ENCODE data around the gene NARF. TPM values are rescaled to one million over a fixed set of nuclear protein-coding genes. Genes with fewer than 3 reads are reported as not detected.
"Not testable (repeated sequence)": the region's sequence is repeated elsewhere in the genome, so short reads cannot be mapped to it uniquely, and the experiment has no call there.

NARF gene
- total and polyA plus RNA-seq, 2 donors (not counting 1 experiment from before 2014, with no cell fraction given) = 92.4 to 103 TPM

DNA sequence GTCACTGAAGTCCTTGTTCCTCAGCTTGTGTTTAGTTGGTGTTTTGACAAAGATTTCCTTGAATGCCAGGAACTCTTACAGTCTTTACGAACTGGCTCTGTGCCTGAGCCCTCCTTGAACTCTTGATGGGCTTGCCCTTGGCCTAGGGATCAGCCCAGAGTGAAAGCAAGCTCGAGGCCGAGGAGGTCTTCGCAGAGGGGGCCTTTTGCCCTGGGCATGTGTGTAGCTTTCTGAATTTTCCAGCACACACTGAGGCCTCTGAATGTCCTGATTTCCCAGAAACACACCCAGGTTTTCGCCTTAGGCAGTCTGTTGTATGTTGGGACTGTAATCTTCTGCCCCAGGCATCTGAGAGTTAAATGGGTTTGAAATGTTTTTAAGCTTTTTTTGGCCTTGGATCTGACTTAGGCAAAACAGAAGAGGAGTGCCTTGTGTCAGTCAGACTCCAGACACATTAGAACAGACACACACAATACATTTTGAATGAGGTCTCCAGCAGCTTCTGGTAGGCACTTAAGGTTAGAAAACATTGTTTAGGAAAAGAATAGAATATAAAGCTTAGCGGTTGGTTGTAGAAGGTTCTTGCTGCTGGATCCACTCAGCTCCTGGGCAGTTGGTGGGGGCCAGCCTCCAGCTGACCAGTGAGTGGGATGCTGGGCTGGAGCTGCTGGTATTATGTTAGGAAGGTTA lies 78.1 kb downstream of the NARF start:
- H3K4me3 ChIP-seq (ENCODE audit: control extremely low read depth in 1 of 5, extremely low read depth in 1 of 5, insufficient read depth in 1 of 5, low read depth in 2 of 5, low read length in 4 of 5) = no peak overlapping the region
- CTCF ChIA-PET = interaction anchor here (0.6 to 0.9 kb wide), 3 partner anchors 13 to 17 kb away, joined by 3 to 4 read pairs (median 4); no protein-coding TSS in a partner anchor
- H3K9me3 ChIP-seq (ENCODE audit: control extremely low read depth in 1 of 3, control insufficient read depth in 2 of 3, insufficient read depth in 1 of 3, low read length in 2 of 3) = no peaks in the 10 kb centered on the region
- H3K79me2 ChIP-seq (ENCODE audit: control insufficient read depth, insufficient read depth, low read length) = peaks cover 100% of the 10 kb centered on the region
- intact Hi-C loops (cut with micrococcal nuclease) = no loop called here
- ATAC-seq (ENCODE audit: low read depth) (no peak), DNase-seq (no peak)
- no peak for TF ChIP-seq EZH2 (IDR thresholded peaks at IDR 0.05; ENCODE audit: borderline replicate concordance, insufficient read depth, low read depth, low read length, poor library complexity, severe bottlenecking)
- no peak for TF ChIP-seq CTCF (IDR thresholded peaks at IDR 0.05)
- peaks cover 95% of the 10 kb centered on the region for H4K20me1 ChIP-seq (ENCODE audit: control insufficient read depth, insufficient read depth, low read length, poor library complexity, severe bottlenecking)
- H3K4me1 ChIP-seq (ENCODE audit: control insufficient read depth in 2 of 2, insufficient read depth in 2 of 2, low read length in 2 of 2) = peaks cover 7 to 22% of the 10 kb centered on the region in 2 donors
- H3K9ac ChIP-seq (ENCODE audit: low read length) = no peak overlapping the region
- H3K4me2 ChIP-seq (replicated peaks; ENCODE audit: low read depth, low read length, poor library complexity, severe bottlenecking) = no peak overlapping the region
- H2AFZ ChIP-seq (ENCODE audit: insufficient read depth, low read depth, low read length, poor library complexity, severe bottlenecking) = no peak overlapping the region
- POLR2A ChIA-PET = interaction anchor here (0.6 to 0.7 kb wide), 2 partner anchors 31 to 80 kb away, joined by 4 to 8 read pairs; no protein-coding TSS in a partner anchor
- H3K27me3 Mint-ChIP-seq = no peaks in the 10 kb centered on the region
- H3K27ac ChIP-seq (ENCODE audit: low read length in 2 of 2) = no peak overlapping the region
- no peak overlapping the region for H3K27ac Mint-ChIP-seq
- H3K4me3 Mint-ChIP-seq = no peak overlapping the region
- 75% methylated on average over 2 of the region's 6 CpGs for WGBS (ENCODE audit: insufficient coverage)
- peaks cover 45% of the 10 kb centered on the region for H3K4me1 Mint-ChIP-seq
- H3K36me3 ChIP-seq (replicated peaks in 1 of 2; ENCODE audit: control extremely low read depth in 1 of 2, control insufficient read depth in 1 of 2, extremely low read depth in 1 of 2, insufficient read depth in 2 of 2, low read length in 1 of 2) = no peaks in the 10 kb centered on the region
- no peaks in the 10 kb centered on the region for H3K27me3 ChIP-seq (replicated peaks in 1 of 4; ENCODE audit: control extremely low read depth in 1 of 4, control insufficient read depth in 3 of 4, insufficient read depth in 4 of 4, low read length in 3 of 4)
- no peaks in the 10 kb centered on the region for H3K9me3 Mint-ChIP-seq (ENCODE audit: insufficient read depth)

- WGBS (ENCODE audit: insufficient coverage) = 98% methylated on average over 8 of the region's 9 CpGs
- H4K20me1 ChIP-seq (ENCODE audit: control insufficient read depth, insufficient read depth, low read length, poor library complexity, severe bottlenecking) = peaks cover 98% of the 10 kb centered on the region
- H3K9ac ChIP-seq (ENCODE audit: low read length); H3K36me3 ChIP-seq (replicated peaks in 1 of 2; ENCODE audit: control extremely low read depth in 1 of 2, control insufficient read depth in 1 of 2, extremely low read depth in 1 of 2, insufficient read depth in 2 of 2, low read length in 1 of 2); H3K9me3 Mint-ChIP-seq (ENCODE audit: insufficient read depth); DNase-seq; H3K9me3 ChIP-seq (ENCODE audit: control extremely low read depth in 1 of 3, control insufficient read depth in 2 of 3, insufficient read depth in 1 of 3, low read length in 2 of 3); H3K27me3 ChIP-seq (replicated peaks in 1 of 4; ENCODE audit: control extremely low read depth in 1 of 4, control insufficient read depth in 3 of 4, insufficient read depth in 4 of 4, low read length in 3 of 4); H3K27ac Mint-ChIP-seq; intact Hi-C loops (cut with micrococcal nuclease); ATAC-seq (ENCODE audit: low read depth); H3K4me2 ChIP-seq (replicated peaks; ENCODE audit: low read depth, low read length, poor library complexity, severe bottlenecking); H3K27ac ChIP-seq (ENCODE audit: low read length in 2 of 2); H2AFZ ChIP-seq (ENCODE audit: insufficient read depth, low read depth, low read length, poor library complexity, severe bottlenecking); H3K27me3 Mint-ChIP-seq; H3K4me3 ChIP-seq (ENCODE audit: control extremely low read depth in 1 of 5, extremely low read depth in 1 of 5, insufficient read depth in 1 of 5, low read depth in 2 of 5, low read length in 4 of 5); H3K4me3 Mint-ChIP-seq: not testable (repeated sequence)
- H3K4me1 Mint-ChIP-seq = peaks cover 45% of the 10 kb centered on the region
- CTCF ChIA-PET = interaction anchor here (0.7 kb wide), 1 partner anchor 12 kb away, joined by 4 read pairs; no protein-coding TSS in a partner anchor
- POLR2A ChIA-PET = interaction anchor here (0.6 to 0.7 kb wide), 3 partner anchors 32 to 275 kb away, joined by 4 to 8 read pairs (median 5); no protein-coding TSS in a partner anchor
- peaks cover 7 to 17% of the 10 kb centered on the region in 2 donors for H3K4me1 ChIP-seq (ENCODE audit: control insufficient read depth in 2 of 2, insufficient read depth in 2 of 2, low read length in 2 of 2)
- H3K79me2 ChIP-seq (ENCODE audit: control insufficient read depth, insufficient read depth, low read length) = peaks cover 100% of the 10 kb centered on the region
These were observed 78.7 kb downstream of the NARF start for GRCh38 chr17:82537228-82537627.

GRCh38 chr17:82539076-82539475 lies 80.5 kb downstream of the NARF start:
- intact Hi-C loops (cut with micrococcal nuclease); H3K27ac ChIP-seq (ENCODE audit: low read length in 2 of 2); H3K27me3 Mint-ChIP-seq; H3K27ac Mint-ChIP-seq; H2AFZ ChIP-seq (ENCODE audit: insufficient read depth, low read depth, low read length, poor library complexity, severe bottlenecking); H3K9ac ChIP-seq (ENCODE audit: low read length); H3K4me3 Mint-ChIP-seq; H3K27me3 ChIP-seq (replicated peaks in 1 of 4; ENCODE audit: control extremely low read depth in 1 of 4, control insufficient read depth in 3 of 4, insufficient read depth in 4 of 4, low read length in 3 of 4); H3K9me3 ChIP-seq (ENCODE audit: control extremely low read depth in 1 of 3, control insufficient read depth in 2 of 3, insufficient read depth in 1 of 3, low read length in 2 of 3); H3K36me3 ChIP-seq (replicated peaks in 1 of 2; ENCODE audit: control extremely low read depth in 1 of 2, control insufficient read depth in 1 of 2, extremely low read depth in 1 of 2, insufficient read depth in 2 of 2, low read length in 1 of 2); DNase-seq; POLR2A ChIA-PET; ATAC-seq (ENCODE audit: low read depth); H3K9me3 Mint-ChIP-seq (ENCODE audit: insufficient read depth); H3K4me3 ChIP-seq (ENCODE audit: control extremely low read depth in 1 of 5, extremely low read depth in 1 of 5, insufficient read depth in 1 of 5, low read depth in 2 of 5, low read length in 4 of 5); H3K4me2 ChIP-seq (replicated peaks; ENCODE audit: low read depth, low read length, poor library complexity, severe bottlenecking): not testable (repeated sequence)
- Histone ChIP-seq H3K79me2 (ENCODE audit: control insufficient read depth, insufficient read depth, low read length) (peaks cover 98% of the 10 kb centered on the region), H3K4me1 (ENCODE audit: control insufficient read depth in 2 of 2, insufficient read depth in 2 of 2, low read length in 2 of 2) (peaks cover 7 to 17% of the 10 kb centered on the region in 2 donors), H4K20me1 (ENCODE audit: control insufficient read depth, insufficient read depth, low read length, poor library complexity, severe bottlenecking) (peaks cover 98% of the 10 kb centered on the region)
- CTCF ChIA-PET = interaction anchor here (1.1 kb wide), 1 partner anchor 16 kb away, joined by 5 read pairs; no protein-coding TSS in a partner anchor
- peaks cover 52% of the 10 kb centered on the region for H3K4me1 Mint-ChIP-seq
- 85% methylated on average over 15 of the region's 18 CpGs for WGBS (ENCODE audit: insufficient coverage)
